Mucosa of descending colon (tissue), 3 donors: ENCODE data around the gene ABHD10. TPM values are rescaled to one million over a fixed set of nuclear protein-coding genes. Genes with fewer than 3 reads are reported as not detected.

Experiments used
- ATAC-seq: fragments of 200-7000 bp; cut with Tn5 transposase; one replicate; pipeline ENCODE4 v1.9.1; 2020; ENCODE audit warnings: mild to moderate bottlenecking, moderate library complexity
- DNase-seq, 3 donors: peaks; one replicate each; pipeline ENCODE4 v3.0.0-alpha.2; 2020
- H3K36me3 ChIP-seq: fragments of 200-600 bp; one replicate; pipeline ENCODE4 v1.8.0; 2021; ENCODE audit warnings: low read depth, mild to moderate bottlenecking
- H3K4me1 ChIP-seq: fragments of 200-600 bp; one replicate; pipeline ENCODE4 v1.8.0; 2021; ENCODE audit warnings: low read depth, mild to moderate bottlenecking
- H3K4me3 ChIP-seq: fragments of 200-600 bp; one replicate; pipeline ENCODE4 v1.8.0; 2021; ENCODE audit warnings: mild to moderate bottlenecking
- H3K9me3 ChIP-seq: fragments of 200-600 bp; one replicate; pipeline ENCODE4 v1.8.0; 2021; ENCODE audit warnings: mild to moderate bottlenecking
- CTCF ChIP-seq: fragments of 200-600 bp; IDR thresholded peaks from one replicate; pipeline ENCODE4 v1.8.0; 2022; ENCODE audit warnings: antibody characterized with exemption, mild to moderate bottlenecking
- intact Hi-C, 2 donors: fragments of 100-400 bp; cut with DNase I in 1 of 2; cut with micrococcal nuclease in 1 of 2; formaldehyde crosslinking; loops; one replicate each; pipeline versions ENCODE4 v1.11.0 to v1.11.1; 2022; cut with DNase I, micrococcal nuclease
- total RNA-seq, 3 donors: library from RNA; stranded (reverse); fragmentation: NEBNext Ultra II Directional in 2 of 3; extraction: Animal tissue kit (Norgen Biotek cat#: 25700) in 2 of 3; gene quantifications; one replicate each; pipeline versions ENCODE4 v1.2.1 to v1.2.4, GENCODE V29; 2021 to 2023
- donor health status: DM: no; HTN: no; CAD: no; lungs with moderate emphysema.
- donor health status: DM: no; HTN: no; CAD: no.
- donor health status: DM: no; HTN: yes; CAD: no.

ABHD10 gene
- total RNA-seq, 3 donors from 2014 or later, result 19.9 to 26.3 (median 22.4) TPM

GRCh38 chr3:111937871-111938270, 41.0 kb upstream of the ABHD10 start:
- ATAC-seq, result no peak
- H3K9me3 ChIP-seq, result no peaks in the 10 kb centered on the region
- no peaks in the 10 kb centered on the region for H3K4me1 ChIP-seq
- no peaks in the 10 kb centered on the region for H3K36me3 ChIP-seq
- TF ChIP-seq CTCF, result no peak
- H3K4me3 ChIP-seq, result no peak overlapping the region
- intact Hi-C loops, result no loop called here
- no peak for DNase-seq

GRCh38 chr3:111939873-111940272, 39.0 kb upstream of the ABHD10 start:
- TF ChIP-seq CTCF, result no peak
- H3K9me3 ChIP-seq, result no peaks in the 10 kb centered on the region

GRCh38 chr3:111943533-111943932, 35.3 kb upstream of the ABHD10 start:
- Histone ChIP-seq H3K4me1 (no peaks in the 10 kb centered on the region), H3K4me3 (no peak overlapping the region), H3K9me3 (no peaks in the 10 kb centered on the region), H3K36me3 (no peaks in the 10 kb centered on the region)
- DNase-seq (no peak), ATAC-seq (no peak)
- intact Hi-C loops, result no loop called here
- TF ChIP-seq CTCF, result no peak

More at GRCh38 chr3:111939873-111940272, 39.0 kb upstream of the ABHD10 start:
- DNase-seq (no peak), ATAC-seq (no peak)
- Histone ChIP-seq H3K4me1 (no peaks in the 10 kb centered on the region), H3K36me3 (no peaks in the 10 kb centered on the region), H3K4me3 (no peak overlapping the region)
- intact Hi-C loops, result no loop called here

GRCh38 chr3:111944372-111944771, 34.5 kb upstream of the ABHD10 start:
- H3K36me3 ChIP-seq, result no peaks in the 10 kb centered on the region
- TF ChIP-seq CTCF, result no peak
- no peak overlapping the region for H3K4me3 ChIP-seq
- H3K4me1 ChIP-seq, result no peaks in the 10 kb centered on the region
- intact Hi-C loops, result no loop called here
- no peaks in the 10 kb centered on the region for H3K9me3 ChIP-seq
- no peak for ATAC-seq
- DNase-seq, result no peak

GRCh38 chr3:111947231-111947630, 31.6 kb upstream of the ABHD10 start:
- TF ChIP-seq CTCF, result no peak
- H3K4me1 ChIP-seq, result no peaks in the 10 kb centered on the region
- intact Hi-C loops, result no loop called here
- no peak overlapping the region for H3K4me3 ChIP-seq
- no peak for ATAC-seq
- H3K36me3 ChIP-seq, result no peaks in the 10 kb centered on the region
- no peak for DNase-seq
- no peaks in the 10 kb centered on the region for H3K9me3 ChIP-seq

- H3K9me3 ChIP-seq, result no peaks in the 10 kb centered on the region
- H3K4me3 ChIP-seq, result no peak overlapping the region
- DNase-seq, result no peak
- intact Hi-C loops, result no loop called here
- no peak for ATAC-seq
- TF ChIP-seq CTCF, result no peak
- H3K36me3 ChIP-seq, result no peaks in the 10 kb centered on the region
- no peaks in the 10 kb centered on the region for H3K4me1 ChIP-seq
These were observed 30.0 kb upstream of the ABHD10 start for GRCh38 chr3:111948786-111949185.
